ENCODE data around the gene TROAP.
"Not testable (repeated sequence)": the region's sequence is repeated elsewhere in the genome, so short reads cannot be mapped to it uniquely, and the experiment has no call there.

TROAP gene, protein sequence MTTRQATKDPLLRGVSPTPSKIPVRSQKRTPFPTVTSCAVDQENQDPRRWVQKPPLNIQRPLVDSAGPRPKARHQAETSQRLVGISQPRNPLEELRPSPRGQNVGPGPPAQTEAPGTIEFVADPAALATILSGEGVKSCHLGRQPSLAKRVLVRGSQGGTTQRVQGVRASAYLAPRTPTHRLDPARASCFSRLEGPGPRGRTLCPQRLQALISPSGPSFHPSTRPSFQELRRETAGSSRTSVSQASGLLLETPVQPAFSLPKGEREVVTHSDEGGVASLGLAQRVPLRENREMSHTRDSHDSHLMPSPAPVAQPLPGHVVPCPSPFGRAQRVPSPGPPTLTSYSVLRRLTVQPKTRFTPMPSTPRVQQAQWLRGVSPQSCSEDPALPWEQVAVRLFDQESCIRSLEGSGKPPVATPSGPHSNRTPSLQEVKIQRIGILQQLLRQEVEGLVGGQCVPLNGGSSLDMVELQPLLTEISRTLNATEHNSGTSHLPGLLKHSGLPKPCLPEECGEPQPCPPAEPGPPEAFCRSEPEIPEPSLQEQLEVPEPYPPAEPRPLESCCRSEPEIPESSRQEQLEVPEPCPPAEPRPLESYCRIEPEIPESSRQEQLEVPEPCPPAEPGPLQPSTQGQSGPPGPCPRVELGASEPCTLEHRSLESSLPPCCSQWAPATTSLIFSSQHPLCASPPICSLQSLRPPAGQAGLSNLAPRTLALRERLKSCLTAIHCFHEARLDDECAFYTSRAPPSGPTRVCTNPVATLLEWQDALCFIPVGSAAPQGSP

DNA sequence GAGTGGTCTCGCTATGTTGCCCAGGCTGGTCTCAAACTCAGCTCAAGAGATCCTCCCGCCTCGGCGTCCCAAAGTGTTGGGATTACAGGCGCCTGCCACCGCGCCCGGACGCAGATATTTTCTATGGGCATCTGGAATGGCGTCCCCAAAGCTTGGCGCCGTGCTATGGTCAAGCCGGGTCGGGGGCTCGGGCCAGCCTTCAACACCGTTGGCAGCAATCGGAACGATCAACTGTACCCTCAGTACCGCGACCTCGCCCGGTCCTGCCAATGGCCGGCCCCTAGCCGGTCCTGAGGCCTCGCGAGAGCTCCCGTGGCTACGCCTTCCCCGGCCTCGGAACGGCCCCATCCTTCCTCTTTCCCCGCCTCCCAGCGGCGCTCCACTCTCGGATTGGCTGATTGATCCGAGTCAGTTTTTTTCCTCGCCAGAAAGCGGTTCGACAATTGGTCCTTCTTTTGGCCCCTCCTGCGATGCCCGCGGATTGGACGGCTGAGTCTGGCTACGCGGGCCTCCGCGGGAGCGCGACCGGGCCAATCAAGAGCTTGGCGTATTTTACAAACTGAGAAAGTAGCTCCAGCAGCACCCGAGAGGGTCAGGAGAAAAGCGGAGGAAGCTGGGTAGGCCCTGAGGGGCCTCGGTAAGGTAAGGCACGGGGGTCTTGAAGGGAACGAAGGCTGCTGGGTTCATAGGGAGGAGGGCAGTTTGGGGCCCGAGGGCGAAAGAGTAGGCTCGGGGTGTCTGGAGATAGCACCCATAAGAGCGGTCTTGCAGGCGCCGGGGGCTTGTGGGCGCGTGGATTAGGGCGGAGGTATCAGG lies at the start of gene TROAP:
Gene TROAP, plus strand, starts transcription at position 548 of the 816 bp plus-strand sequence. CDS start 354 bp downstream, outside the sequence.
- peak; percentile 97 for DNase-seq

DNA sequence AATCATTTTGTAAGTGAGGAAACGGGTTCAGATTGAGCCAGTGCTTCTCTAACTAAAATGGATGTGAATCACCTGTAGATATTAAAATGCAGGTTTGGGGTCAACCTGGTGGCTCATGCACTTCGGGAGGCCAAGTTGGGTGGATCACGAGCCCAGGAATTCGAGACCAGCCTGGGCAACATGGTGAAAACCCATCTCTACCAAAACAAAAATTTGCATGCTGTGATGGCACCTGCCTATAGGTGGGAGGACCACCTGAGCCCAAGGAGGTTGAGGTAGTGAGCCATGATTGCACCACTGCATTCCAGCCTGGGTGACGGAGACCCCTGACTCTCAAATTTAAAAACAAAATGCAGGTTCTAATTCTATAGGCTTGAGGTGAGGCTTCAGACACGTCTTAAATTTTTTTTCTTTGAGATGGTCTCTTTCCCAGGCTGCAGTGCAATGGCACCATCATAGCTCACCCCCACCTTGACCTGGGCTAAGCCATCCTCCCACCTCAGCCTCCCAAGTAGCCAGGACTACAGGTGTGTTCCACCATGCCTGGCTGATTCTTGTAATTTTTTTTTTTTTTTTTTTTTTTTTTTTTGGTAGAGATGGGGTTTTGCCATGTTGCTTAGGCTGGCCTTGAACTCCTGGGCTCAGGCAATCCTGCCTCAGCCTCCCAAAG lies 49.2 kb upstream of the TROAP start:
- DNase-seq, result no peak

DNA sequence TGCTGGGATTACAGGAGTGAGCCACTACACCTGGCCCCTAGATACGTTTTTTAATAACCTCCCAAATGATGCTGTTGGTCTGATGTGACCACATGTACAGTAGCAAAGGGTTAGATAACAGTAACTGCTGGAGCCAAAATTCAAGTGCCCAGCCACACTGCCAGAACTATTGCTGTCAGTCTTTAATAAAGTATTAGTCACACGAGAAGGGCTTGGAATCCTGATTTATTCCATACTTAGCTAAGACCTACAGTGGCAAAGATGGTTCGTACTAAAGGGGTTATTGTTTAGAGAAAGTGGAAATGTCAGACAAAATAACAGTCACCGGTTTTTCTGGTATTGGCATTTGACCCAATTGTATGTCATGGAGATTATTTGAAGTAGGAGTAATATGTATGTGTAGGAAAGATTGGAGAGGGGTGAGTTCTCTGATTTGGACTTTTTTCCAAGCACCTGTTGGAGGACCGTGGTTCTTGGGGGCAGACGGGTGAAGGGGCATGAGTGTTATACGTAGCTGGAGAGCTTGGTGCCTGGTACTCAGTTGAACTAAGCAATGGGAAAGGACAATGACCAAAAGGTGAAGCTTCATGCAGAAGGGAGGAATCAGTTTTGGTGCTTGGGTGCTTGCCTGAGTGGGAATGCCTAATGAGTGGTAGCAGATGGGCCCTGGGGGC lies 48.5 kb upstream of the TROAP start:
- DNase-seq, result no peak

DNA sequence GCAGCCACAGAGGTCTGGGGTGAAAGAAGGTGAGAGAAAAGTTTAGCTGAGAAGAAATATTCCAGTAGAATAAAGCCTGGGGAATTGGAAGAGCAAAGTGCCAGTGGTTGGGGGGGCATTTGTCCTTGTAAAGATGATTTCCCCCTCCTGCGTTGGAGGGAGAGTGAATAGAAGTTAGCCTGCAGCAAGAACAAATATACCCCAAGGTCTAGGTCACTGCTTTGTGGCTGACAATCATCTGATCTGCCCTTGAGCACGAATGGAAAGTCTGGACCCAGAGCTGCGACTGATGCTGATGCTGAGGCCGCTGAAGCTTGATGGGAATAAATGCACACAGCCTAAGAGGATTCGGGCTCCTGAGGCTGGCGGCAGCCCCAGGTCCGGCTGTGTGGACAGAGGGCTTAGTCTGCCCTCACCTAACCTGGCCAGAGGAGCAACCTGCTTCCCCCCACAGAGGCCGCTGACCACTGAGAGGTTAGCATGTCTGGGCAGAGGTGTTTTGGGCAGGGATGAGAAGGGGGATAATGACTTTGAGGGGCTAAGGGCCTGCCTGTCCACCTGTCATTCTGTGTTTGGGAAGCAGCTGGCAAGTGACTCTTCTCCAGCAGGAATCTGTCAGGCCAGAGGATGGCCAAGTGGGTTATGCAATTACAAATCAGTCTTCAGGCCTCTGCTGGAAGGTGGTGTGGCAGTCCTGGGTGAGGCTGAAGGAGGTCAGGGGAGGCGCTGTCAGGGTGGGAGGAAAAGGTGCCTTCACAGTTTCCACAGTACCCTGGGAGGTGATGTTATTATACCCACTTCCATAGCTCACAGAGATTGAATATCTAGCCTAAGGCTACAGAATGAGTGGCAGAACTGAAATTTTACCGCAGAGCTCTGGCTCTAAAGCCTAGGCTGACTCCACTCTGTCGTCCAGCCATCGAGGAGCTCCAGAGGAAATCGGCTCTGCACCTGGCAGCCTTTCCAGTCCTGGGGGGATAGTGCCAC lies 46.5 kb upstream of the TROAP start:
- no peak for DNase-seq

DNA sequence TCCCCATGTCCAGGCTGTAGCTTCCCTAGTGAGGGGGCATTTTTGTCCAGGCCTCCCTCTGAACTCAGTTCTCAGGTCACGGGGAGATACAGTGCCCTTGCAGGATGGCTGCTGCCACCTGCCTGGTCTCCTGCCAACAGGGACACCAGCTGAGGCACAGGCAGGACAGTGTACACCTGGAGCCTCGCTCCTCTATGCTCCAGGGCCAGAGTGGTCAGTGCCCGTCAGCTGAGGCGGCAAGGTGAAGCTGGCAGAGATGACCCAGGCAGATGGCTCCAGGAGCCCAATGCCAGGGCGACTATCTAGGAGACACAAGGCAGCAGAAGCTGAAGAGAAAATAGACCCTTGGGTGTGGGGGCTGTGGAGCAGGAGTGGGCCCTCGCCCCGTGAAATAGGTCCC lies 45.6 kb upstream of the TROAP start:
- DNase-seq, result no peak

DNA sequence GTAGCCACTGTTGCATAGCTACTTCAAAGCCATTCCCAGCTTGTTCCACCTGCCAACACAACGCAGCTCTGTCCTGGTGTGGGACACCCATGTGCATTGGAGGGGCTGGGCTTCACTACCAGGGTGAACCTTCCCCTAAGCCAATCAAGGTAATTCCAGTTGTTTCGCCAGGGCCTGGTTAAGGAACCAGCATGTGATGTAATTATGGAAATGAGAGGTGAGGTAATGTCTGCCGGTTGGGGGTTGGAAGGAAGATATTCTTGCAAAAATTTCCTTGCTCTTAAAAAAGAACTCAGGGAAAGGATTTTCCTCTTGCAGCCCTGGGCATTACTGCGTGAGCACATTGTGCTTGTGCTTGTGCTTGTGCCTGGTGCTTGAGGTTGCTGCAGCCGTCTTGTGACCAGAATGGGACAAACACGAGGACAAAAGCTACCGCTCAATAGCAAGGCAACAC lies 43.3 kb upstream of the TROAP start:
- peak; percentile 39 for DNase-seq

DNA sequence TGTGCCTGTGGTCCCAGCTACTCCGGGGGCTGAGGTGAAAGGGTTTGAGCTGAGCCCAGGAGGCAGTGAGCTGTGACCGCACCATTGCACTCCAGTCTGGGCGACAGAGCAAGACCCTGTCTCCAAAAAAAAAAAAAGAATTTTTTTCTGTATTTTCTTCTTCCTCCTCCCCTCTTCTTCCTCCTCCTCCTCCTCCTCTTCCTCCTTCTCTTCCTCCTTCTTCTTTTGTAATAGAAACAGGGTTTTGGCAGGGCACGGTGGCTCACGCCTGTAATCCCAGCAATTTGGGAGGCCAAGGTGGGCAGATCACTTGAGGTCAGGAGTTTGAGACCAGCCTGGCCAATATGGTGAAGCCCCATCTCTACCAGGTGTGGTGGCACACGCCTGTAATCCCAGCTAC lies 42.5 kb upstream of the TROAP start:
- not testable (repeated sequence) for DNase-seq

DNA sequence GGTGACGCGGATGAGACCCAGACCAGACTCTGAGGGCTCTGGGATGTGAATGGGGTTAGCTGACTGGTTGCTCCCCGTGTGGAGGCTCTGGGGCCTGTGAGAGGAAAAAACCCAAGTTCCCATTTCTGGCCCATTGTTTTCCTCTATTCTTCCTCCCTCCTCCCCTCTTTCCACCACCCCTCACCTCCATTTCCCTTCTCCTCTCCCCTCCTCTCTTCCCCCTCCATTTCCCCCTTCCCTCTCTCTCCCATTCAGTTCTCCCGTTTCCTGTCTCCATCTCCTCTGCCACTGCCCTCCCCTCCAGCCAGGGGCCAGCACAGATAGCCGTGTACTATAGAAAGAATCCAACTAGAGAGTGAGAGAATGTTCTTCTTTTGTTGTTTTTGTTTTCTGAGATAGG lies 40.8 kb upstream of the TROAP start:
- no peak for DNase-seq

DNA sequence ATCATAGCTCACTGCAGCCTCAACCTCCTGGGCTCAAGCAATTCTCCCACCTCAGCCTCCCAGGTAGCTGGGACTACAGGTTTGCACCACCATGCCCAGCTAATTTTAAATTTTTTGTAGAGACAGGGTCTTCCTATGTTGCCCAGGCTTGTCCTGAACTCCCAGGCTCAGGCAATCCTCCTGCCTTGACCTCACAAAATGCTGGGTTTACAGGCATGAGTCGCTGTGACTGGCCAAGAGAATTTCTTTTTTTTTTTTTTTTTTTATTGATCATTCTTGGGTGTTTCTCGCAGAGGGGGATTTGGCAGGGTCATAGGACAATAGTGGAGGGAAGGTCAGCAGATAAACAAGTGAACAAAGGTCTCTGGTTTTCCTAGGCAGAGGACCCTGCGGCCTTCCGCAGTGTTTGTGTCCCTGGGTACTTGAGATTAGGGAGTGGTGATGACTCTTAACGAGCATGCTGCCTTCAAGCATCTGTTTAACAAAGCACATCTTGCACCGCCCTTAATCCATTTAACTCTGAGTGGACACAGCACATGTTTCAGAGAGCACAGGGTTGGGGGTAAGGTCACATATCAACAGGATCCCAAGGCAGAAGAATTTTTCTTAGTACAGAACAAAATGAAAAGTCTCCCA lies 40.2 kb upstream of the TROAP start:
- DNase-seq, result not testable (repeated sequence)

DNA sequence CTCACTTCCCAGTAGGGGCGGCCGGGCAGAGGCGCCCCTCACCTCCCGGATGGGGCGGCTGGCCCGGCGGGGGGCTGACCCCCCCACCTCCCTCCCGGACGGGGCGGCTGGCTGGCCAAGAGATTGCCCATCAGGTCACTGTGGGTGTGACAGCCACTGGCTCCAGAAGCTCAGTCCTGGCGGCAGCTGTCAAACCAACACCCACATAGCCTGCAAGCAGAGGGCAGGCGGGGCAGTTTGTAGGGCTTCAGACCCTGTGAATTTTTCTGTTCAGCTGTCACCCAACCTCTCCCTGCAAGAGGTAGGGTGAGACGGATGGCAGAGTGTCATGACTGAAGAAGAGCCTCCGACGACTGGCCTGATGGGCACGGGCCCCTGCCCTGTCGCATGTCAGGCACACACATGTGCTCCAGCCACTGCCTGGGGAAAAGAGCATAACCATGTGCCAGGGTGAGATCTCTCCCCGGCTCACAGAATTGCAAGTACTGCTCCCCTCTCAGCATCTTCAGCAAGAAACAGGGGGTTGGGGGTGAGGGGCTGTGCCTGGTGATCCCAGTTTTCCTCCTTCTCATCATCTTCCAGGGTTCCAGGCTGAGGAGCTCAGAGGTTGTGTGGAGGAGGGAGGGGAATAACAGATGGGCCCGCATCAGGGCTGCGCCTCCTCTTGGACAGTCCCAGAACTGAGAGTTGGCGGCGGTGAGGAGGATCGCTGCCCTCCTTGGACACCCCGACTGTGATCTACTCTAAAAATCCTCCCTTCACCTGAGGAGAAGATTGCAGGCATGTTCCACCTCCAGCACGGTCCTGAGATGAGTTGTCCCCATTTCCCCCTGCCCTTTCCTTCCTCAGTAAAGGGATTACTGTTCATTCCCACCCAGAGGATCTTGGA lies 39.3 kb upstream of the TROAP start:
- DNase-seq, result no peak

DNA sequence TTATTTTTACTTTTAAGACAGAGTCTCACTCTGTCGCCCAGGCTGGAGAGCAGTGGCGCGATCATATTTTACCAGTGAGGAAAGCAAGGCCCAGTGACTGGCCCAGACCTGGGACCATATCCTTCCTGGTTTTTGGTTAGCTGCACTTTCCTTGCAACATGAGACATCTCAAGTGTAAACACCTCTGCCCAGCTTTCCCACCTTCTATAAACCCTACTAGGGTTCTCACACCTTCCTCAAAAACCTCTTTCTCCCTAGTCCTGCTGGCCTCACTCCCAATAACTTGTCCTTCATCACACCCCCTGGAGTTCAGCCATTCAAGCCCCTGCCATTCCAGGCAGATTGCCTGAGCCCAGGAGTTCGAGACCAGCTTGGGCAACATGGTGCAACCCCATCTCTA lies 38.4 kb upstream of the TROAP start:
- DNase-seq, result no peak

DNA sequence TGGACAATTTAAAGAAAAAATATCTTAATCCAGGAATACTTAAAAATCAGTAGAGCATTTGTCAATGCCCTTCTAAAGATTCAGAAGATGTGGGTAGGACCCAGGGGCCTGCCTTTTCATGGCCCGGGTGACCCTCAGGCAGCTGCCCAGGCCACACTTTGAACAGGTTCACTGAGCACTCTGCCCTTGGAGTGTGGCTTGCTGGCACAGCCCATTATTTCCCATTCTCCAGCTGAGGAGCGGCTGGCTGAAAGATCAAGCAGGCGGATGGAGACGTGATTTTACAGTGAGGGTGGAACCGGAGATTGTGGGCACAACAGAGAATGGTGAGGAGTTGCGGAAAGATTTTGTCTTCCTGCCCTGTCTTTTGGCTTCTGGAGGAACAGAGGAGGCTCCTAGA lies 35.2 kb upstream of the TROAP start:
- no peak for DNase-seq

DNA sequence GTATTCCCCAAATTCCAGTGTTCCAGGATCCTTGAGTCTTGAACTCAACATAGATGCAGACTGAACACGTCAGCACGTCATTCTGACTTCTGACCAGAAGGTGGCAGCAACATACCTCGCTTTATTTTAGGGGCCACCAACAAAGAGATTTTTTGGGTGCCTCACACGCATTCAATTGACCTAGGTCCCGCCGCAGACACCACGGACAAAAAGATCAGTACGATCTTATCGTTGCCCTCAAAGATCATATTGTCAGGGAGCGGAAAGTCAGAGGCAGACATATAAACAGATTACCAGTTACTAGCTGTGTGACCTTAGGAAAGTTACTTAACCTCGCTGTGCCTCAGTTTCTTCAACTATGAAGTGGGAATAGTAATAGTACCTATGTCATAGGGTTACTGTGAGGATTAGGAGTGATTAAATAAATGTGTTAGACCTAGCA lies 34.6 kb upstream of the TROAP start:
- no peak for DNase-seq

DNA sequence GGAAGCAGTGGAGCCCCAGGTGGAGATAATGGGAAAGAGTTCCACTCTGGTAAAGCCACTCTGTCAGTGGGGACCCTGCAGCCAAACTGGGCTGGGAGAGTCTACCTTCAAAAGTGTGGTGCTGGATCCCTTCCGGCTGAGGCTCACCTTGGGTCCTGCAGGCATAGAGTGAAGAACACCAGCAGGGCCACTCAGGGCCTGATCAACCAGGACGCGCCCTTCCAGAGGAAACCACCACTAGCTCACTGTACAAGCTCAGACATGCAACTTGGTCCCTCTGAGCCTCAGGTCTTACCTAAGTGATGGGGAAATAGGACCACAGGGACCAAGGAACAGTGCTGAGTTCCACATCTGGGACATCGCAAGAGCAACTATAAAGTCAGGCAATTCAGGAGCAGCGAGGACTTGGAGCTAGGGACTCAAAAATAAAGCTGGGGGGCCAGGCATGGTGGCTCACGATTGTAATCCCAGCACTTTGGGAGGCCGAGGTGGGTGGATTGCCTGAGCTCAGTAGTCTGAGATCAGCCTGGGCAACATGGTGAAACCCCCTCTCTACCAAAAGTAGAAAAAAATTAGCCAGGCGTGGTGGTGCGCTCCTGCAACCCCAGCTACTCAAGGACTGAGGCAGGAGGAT lies 34.0 kb upstream of the TROAP start:
- no peak for DNase-seq

DNA sequence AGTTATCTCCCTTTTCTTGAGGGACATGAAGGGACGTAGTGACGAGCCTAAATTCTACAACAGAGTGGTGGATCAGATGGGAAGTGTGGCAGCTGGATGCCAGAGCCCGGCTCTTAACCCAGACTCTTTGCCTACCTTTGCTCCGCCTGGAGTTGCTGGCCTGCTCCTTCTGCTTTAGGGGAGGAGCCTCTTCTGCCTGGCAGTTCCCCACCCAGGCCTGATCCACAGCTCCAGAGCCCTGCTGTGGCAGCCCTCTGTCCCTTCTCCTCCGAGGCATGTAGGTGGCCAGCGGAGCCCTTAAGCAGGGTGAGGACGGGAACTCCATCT lies 30.4 kb upstream of the TROAP start:
- DNase-seq, result no peak

DNA sequence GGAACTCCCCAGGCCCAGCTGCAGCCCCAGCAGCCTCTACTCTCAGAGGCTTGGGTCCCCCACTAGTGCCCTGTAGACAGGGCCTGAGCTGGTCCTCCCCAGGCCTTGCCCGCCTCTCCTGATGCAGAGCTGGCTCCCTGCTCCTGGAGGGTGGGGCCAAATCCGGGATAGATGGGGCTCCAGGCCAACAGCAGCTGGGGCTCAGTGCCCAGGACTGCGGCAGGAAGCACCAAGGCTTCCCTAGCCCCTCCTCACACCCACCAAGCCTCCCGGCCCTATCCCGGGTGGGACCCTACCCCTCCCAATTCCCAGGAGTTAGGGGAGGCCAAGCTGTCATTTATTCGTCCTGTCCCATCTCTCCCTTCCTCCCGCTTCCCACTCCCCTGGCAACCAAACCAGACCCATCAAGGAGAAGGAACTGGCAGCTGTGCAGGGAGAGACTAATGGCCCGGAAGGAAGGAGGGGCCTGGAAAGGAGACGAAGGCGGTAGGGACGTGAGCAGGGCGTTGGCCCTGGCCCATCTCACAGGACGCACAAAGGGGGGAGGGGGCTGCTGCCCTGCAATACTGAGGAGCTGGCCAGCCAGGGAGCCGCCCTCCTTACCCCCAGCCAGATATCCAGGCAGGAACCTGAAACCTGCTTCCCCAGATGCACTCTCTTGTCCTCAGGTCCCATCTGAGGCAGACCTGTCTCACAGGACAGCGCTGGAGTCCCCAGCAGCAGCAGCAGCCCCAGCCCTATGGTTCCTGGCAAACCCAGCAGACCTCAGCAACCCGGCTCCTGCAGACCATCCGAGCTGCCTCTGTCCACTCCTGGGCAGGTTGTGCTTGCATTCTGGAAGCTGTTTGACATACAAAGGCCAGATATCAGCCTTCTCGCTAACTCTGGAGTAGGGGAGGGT lies 29.7 kb upstream of the TROAP start:
- DNase-seq, result no peak

DNA sequence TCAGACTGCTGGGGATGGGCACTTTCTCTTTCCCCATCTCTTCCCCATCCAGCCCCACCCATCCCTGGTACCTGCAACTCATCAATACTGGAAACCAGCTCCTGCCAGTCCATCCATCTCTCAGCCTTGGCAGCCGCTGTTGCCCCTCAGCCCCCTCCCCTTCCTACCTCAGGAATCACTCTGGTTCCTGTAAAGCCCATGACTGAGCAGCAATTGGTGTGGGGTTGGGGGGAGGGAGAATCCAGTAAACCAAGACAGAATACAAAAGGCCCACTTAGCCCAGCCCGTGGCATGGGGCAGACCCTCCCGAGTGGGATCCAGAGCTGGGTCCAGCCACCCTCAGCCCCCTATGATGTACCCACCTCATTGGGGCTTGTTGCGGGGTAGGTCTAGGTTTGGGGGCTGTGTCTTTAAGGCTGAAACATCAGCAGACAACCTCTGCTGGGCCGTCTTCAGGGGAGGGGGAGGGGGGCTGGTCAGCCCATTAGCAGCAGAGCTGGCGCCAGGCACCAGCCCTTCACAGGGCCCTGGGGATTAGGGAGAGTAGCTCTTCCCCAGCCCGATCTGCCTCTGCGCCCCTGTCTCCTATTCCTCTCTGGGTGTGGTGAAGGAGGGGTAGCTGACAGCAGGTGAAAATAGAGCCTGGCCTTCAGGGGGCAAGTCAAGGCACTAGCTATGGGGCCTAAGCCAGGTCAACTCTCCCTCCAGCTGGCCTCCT lies 28.8 kb upstream of the TROAP start:
- no peak for DNase-seq
